Stimulated activated CD4-positive, alpha-beta T cell treated with anti-CD3 and anti-CD28 coated beads, Interleukin-1b, Interleukin-23, amount 100 ng/mL, for 48 hours (primary cell): ENCODE results near the gene GAA.

Experiments used
- DNase-seq: peaks from one replicate; pipeline ENCODE4 v3.0.0-alpha.2; 2020

GAA gene

GRCh38 chr17:80104956-80105375, 3.6 kb downstream of the GAA start:
- DNase-seq: no peak

DNA sequence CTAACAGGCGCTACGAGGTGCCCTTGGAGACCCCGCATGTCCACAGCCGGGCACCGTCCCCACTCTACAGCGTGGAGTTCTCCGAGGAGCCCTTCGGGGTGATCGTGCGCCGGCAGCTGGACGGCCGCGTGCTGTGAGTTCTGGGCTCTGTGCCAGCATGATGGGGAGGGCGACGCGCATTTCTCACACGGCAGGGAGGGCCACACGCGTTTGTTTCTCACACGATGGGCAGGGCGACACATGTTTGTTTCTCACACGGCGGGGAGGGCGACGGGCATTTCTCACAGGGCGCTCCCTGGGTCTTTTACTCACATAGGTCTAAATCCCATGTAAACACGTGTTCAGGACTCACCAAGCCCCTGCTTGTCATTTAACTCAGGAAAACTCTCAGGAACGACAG, 4.4 kb downstream of the GAA start:
- DNase-seq: no peak

GRCh38 chr17:80106176-80106575, 4.8 kb downstream of the GAA start:
- no peak for DNase-seq

GRCh38 chr17:80106751-80107150, 5.4 kb downstream of the GAA start:
- DNase-seq: no peak

DNA sequence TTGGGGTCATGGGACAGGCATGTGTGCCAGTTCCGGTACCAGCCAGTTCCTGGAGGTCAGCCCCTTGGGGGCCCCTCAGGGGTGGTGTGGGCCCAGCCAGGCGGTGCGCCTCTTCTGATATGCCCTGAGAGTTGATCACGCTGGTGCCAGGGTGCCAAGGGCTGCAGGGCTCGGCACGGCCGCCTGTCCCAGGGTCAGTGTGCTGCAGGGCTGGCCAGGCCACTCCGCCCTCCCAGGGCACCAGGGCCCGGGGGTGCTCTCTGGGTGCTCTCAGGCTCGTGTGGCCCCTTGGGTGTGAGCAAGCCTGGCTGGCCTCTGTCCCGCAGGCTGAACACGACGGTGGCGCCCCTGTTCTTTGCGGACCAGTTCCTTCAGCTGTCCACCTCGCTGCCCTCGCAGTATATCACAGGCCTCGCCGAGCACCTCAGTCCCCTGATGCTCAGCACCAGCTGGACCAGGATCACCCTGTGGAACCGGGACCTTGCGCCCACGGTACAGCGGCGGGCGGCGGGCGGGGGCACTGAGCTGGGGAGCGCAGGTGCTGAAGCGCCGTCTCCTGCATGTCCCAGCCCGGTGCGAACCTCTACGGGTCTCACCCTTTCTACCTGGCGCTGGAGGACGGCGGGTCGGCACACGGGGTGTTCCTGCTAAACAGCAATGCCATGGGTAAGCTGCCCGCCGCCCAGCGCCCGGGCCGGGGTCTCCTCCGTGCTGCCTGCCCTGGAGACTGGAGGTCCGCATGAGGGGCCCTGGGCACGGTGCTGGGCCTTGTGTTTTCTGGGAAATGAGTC, 6.0 kb downstream of the GAA start:
- no peak for DNase-seq

DNA sequence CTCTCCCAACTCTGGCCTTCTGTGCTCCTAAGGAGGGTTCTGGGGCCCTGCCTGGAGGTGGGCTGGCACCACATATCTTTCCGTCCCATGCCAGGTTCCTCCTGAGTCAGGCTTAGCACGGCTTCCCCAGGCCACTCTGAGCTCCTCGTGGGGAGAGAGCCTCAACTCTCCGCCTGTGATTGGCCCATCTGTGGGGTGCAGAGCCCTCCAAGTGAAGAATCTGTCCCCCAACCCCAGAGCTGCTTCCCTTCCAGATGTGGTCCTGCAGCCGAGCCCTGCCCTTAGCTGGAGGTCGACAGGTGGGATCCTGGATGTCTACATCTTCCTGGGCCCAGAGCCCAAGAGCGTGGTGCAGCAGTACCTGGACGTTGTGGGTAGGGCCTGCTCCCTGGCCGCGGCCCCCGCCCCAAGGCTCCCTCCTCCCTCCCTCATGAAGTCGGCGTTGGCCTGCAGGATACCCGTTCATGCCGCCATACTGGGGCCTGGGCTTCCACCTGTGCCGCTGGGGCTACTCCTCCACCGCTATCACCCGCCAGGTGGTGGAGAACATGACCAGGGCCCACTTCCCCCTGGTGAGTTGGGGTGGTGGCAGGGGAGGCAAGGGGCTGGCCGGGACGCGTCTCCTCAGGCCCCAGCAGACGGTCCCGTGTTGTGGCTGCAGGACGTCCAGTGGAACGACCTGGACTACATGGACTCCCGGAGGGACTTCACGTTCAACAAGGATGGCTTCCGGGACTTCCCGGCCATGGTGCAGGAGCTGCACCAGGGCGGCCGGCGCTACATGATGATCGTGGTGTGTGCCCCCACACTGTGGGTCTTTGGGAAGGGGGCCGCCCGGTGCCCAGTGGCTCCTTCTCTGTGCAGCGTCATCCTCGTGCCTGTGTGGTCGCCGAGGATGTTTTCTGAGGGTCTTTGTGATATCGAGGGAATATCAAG, 6.9 kb downstream of the GAA start:
- no peak for DNase-seq

DNA sequence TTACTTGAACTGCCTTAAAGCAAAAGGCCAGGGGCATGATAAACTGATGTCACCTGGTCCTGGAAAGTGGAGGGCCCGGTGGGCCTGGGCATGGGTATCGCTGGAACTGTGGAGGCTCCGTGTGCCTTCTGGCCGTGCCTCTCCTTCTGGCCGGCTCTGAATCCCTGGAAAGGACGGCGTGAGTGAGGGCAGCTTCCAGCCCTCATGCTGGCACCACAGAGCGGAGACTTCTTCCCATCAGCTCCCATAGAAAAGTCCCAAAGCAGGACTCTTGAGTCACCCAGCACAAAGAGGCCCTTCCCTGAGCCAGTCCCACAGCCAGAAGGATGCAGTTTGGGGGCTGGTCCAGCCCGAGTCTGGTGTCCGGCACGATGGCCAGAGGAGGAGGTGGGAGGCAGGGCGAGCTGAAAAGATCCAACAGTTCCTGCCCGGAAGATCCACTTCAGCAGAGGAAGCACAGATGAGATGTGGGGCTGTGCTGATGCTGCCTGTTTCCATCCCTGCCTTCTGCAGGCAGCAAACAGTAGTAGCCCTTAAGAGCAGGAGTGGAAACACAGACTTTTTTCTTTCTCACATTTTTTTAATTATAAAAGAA, 7.8 kb downstream of the GAA start:
- no peak for DNase-seq

- no peak for DNase-seq
These were observed 8.5 kb downstream of the GAA start for GRCh38 chr17:80109713-80110446.

DNA sequence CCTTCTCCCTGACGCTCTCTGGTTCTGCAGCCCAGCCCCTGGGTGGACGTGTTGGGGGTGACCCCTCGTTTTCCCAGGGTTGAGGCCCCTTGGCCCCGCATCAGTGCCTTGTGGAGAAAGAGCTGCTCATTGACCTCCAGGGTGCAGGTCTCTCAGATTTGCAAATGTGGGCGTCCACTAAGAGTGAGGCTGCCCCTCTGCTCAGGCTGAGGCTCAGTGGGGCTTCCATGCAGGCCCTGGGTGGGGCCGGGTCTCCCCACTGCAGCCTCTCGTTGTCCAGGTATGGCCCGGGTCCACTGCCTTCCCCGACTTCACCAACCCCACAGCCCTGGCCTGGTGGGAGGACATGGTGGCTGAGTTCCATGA, 9.0 kb downstream of the GAA start:
- no peak for DNase-seq

DNA sequence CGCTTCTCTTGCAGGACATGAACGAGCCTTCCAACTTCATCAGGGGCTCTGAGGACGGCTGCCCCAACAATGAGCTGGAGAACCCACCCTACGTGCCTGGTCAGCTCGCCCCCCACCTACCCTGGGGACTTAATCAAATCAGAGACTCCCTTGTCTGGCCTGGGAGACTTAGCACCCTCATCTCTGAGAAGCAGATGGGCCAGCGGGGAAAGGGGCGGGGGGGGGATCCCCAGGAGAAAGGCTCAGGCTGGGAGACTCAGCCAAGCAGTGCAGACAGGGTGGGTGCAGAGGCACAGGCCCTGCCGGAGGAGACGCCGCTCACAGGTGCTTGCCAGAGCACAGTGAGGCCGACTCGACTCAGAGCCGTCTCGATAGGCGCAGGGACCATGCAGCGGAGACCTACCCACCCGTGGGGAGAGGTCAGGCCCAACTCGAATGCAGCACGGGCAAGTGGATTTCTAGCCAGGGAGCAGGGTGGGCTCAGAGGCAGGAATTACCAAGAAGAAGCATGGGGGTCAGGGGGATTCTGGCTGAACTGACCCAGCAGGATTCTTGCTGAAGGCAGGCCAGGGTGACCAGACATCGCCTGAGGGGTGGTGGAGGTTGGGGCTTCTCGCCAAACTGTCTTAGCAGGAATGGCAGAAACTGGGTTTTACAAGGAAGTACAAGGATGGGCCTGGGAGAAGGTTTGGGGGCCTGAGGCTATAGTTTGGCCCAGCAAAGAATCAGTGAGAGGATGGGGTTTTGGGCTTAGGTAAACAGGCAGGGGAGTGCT, 9.7 kb downstream of the GAA start:
- no peak for DNase-seq

GRCh38 chr17:80111702-80112470, 10.5 kb downstream of the GAA start:
- DNase-seq: no peak

GRCh38 chr17:80112471-80113032, 11.2 kb downstream of the GAA start:
- no peak for DNase-seq

GRCh38 chr17:80113033-80113484, 11.7 kb downstream of the GAA start:
- DNase-seq: no peak

- DNase-seq: no peak
These were observed 13.4 kb downstream of the GAA start for GRCh38 chr17:80114758-80115157.

- DNase-seq: no peak
These were observed 13.8 kb downstream of the GAA start for GRCh38 chr17:80115159-80115558.

- no peak for DNase-seq
These were observed 15.0 kb downstream of the GAA start for GRCh38 chr17:80116276-80116920.

- DNase-seq: no peak
These were observed 15.6 kb downstream of the GAA start for GRCh38 chr17:80116921-80117380.

DNA sequence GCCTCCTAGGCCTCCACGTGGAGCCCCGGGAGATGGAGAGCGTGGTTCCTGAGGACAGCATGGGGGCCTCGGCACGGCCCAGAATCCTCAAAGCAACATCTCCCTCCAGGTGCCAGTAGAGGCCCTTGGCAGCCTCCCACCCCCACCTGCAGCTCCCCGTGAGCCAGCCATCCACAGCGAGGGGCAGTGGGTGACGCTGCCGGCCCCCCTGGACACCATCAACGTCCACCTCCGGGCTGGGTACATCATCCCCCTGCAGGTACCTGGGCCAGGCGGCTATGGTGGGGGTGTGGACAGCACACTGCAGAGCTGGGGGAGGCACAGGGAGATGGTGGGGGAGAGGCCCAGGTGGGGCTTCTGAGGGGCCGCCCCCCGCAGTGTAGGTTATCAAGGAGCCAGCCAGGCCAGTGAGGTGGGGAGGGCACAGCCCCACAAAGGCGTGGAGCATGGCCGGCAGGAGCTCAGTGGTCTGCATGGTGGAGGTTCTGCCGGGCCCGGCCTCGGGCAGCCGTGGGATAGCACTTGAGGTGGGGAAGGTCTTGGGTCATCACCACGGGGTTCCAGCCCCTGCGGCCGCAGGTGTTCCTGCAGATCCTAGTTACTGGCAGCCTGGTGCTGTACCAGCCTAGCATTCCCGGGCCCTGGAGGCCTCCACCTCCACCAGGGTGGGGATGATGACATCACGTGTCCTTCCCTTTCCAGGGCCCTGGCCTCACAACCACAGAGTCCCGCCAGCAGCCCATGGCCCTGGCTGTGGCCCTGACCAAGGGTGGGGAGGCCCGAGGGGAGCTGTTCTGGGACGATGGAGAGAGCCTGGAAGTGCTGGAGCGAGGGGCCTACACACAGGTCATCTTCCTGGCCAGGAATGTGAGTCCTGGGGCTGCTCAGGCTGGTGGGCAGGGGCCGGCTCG, 16.4 kb downstream of the GAA start:
- no peak for DNase-seq

- DNase-seq: no peak
These were observed 17.4 kb downstream of the GAA start for GRCh38 chr17:80118601-80119270.
